Progenitor cell of endocrine pancreas (in vitro differentiated cells): Measurements from ENCODE around the gene ENPP3. TPM values are rescaled to one million over a fixed set of nuclear protein-coding genes. Genes with fewer than 3 reads are reported as not detected.

ENCODE experiments used
- DNase-seq: peaks from one replicate; pipeline ENCODE4 v3.0.0; 2021; ENCODE audit warnings: low spot score; ENCODE audit not compliant: unreplicated experiment
- H3K27ac Mint-ChIP-seq: 2 replicates; pipeline ENCODE4 v1.8.0; 2021; ENCODE audit warnings: mild to moderate bottlenecking, moderate library complexity, mixed read lengths
- H3K27me3 Mint-ChIP-seq: 2 replicates; pipeline ENCODE4 v1.8.0; 2021; ENCODE audit warnings: mixed read lengths
- H3K36me3 Mint-ChIP-seq: 2 replicates; pipeline ENCODE4 v1.8.0; 2022; ENCODE audit warnings: mixed read lengths; ENCODE audit not compliant: insufficient read depth
- H3K4me1 Mint-ChIP-seq: 2 replicates; pipeline ENCODE4 v1.8.0; 2021; ENCODE audit warnings: low read depth, mixed read lengths
- H3K4me3 Mint-ChIP-seq: 2 replicates; pipeline ENCODE4 v1.8.0; 2021; ENCODE audit warnings: low read depth, mild to moderate bottlenecking, moderate library complexity, mixed read lengths
- H3K9me3 Mint-ChIP-seq: 2 replicates; pipeline ENCODE4 v1.8.0; 2021; ENCODE audit warnings: low read depth, mixed read lengths
- total RNA-seq: library from RNA; stranded (reverse); gene quantifications from 2 replicates; pipeline ENCODE4 v1.2.1, GENCODE V29; 2021
- TF ChIP-seq, protein P1 (sequence below): fragments of 200-600 bp; sonication (generic); IDR thresholded peaks from one replicate; pipeline ENCODE4 v1.5.0; 2021; ENCODE audit warnings: antibody characterized with exemption, mild to moderate bottlenecking; ENCODE audit not compliant: unreplicated experiment

ENPP3 gene
- total RNA-seq, 1 donor from 2014 or later = not detected

DNA sequence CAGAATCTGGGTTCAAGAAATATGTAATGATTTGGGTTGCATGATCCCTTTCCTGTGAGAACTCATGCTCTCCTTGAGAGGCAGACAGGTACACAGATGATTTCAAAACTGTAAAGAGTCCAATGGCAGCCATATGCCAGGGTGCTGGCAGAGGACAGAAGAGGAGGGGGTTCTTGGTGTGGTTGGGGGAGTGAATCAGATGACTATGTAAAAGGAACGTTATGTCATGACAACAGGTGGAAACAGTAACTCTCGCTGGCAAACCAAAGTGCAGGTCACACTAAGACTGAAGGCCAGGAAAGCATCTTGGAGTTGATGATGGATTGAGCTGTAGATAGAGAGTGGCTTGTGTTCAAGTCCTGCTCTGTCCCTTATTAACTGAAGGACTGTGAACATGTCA is 43.8 kb downstream of the ENPP3 start:
- TF ChIP-seq, protein P1, sequence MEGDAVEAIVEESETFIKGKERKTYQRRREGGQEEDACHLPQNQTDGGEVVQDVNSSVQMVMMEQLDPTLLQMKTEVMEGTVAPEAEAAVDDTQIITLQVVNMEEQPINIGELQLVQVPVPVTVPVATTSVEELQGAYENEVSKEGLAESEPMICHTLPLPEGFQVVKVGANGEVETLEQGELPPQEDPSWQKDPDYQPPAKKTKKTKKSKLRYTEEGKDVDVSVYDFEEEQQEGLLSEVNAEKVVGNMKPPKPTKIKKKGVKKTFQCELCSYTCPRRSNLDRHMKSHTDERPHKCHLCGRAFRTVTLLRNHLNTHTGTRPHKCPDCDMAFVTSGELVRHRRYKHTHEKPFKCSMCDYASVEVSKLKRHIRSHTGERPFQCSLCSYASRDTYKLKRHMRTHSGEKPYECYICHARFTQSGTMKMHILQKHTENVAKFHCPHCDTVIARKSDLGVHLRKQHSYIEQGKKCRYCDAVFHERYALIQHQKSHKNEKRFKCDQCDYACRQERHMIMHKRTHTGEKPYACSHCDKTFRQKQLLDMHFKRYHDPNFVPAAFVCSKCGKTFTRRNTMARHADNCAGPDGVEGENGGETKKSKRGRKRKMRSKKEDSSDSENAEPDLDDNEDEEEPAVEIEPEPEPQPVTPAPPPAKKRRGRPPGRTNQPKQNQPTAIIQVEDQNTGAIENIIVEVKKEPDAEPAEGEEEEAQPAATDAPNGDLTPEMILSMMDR = no peak
- H3K27me3 Mint-ChIP-seq = no peaks in the 10 kb centered on the region
- DNase-seq = no peak
- H3K4me1 Mint-ChIP-seq = no peaks in the 10 kb centered on the region
- H3K9me3 Mint-ChIP-seq = no peaks in the 10 kb centered on the region
- no peak overlapping the region for H3K4me3 Mint-ChIP-seq
- H3K27ac Mint-ChIP-seq = peak overlapping the region; percentile 18
- no peaks in the 10 kb centered on the region for H3K36me3 Mint-ChIP-seq

DNA sequence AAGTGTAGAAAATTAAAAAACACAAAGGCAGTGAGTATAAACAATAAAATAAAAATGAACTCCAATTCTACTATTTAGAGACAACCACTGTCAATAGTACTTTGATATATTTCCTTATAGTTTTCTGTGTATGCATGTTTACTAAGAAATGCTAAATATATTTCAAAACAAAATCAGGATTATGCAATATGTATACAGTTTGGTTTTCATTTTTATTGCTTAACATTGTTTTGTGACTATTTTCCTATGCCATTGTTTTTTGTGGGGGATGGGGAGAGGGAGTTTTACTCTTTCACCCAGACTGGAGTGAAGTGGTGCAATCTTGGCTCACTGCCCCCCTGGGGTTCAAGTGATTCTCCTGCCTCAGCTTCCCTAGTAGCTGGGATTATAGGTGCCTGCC is 44.5 kb downstream of the ENPP3 start:
- H3K27me3 Mint-ChIP-seq = no peaks in the 10 kb centered on the region

DNA sequence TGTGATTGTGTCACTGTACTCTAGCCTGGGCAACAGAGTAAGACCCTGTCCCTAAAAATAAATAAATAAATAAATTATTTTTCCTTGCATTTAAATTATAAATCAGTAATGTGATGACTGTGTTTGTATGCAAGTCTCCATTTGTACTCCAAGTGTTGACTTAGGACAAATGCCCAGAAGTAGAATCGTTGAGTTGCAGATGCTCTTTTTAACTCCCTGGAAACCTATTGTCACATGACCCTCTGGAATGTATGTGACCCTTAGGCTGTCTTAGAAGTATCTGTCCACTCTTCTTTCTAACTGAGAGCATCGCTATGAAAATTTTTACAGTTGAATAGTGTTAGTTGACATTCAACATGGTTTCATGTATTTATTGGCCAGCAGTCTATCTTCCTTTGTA is 45.3 kb downstream of the ENPP3 start:
- no peak for DNase-seq
- Mint-ChIP-seq H3K27ac (no peak overlapping the region), H3K4me3 (no peak overlapping the region), H3K4me1 (no peaks in the 10 kb centered on the region), H3K27me3 (no peaks in the 10 kb centered on the region), H3K36me3 (no peaks in the 10 kb centered on the region), H3K9me3 (no peaks in the 10 kb centered on the region)
- TF ChIP-seq, protein P1 = no peak

More for the DNA sequence above, 44.5 kb downstream of the ENPP3 start:
- Mint-ChIP-seq H3K36me3 (no peaks in the 10 kb centered on the region), H3K9me3 (no peaks in the 10 kb centered on the region), H3K4me3 (no peak overlapping the region), H3K4me1 (no peaks in the 10 kb centered on the region), H3K27ac (no peak overlapping the region)
- TF ChIP-seq, protein P1 = no peak
- DNase-seq = no peak

DNA sequence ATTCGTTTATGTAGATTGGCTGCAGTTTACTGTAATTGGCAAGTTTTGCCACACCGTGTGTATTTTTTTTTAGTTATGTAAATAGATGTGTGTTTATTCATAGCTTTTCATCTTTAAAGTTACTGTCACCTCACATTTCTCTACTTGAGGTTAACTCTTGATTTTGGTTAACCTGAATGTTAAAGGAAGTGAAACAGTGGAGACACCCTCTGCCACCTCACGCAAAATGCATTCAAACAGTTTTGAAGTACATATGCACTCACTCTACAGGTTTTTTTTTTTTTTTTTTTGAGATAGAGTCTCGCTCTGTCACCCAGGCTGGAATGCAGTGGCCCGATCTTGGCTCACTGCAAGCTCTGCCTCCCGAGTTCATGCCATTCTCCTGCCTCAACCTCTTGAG is 46.4 kb downstream of the ENPP3 start:
- TF ChIP-seq, protein P1 = no peak
- no peaks in the 10 kb centered on the region for H3K4me1 Mint-ChIP-seq
- no peak overlapping the region for H3K27ac Mint-ChIP-seq
- H3K27me3 Mint-ChIP-seq = no peaks in the 10 kb centered on the region
- H3K9me3 Mint-ChIP-seq = no peaks in the 10 kb centered on the region
- no peak overlapping the region for H3K4me3 Mint-ChIP-seq
- no peak for DNase-seq
- H3K36me3 Mint-ChIP-seq = no peaks in the 10 kb centered on the region

DNA sequence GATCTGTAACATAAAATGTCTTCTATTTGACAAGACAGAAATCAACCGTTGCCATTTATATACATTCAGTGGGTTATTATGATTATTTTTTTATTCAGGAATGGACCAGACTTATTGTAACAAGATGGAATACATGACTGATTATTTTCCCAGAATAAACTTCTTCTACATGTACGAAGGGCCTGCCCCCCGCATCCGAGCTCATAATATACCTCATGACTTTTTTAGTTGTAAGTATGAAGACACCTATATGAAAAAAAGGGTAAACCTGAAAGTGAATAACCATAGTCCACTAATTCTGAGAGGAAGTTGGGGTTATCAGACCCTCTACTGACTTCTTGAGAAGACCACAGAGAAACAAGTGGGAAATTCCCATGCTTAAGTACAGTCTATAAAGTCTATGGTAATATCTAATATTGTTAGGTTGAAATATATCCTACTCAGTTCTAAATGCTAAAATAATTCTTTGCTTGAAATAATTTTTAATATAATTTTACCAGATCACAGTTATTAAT is 48.2 kb downstream of the ENPP3 start:
- Mint-ChIP-seq H3K4me3 (no peak overlapping the region), H3K9me3 (no peaks in the 10 kb centered on the region), H3K36me3 (no peaks in the 10 kb centered on the region), H3K27me3 (peaks cover 5% of the 10 kb centered on the region), H3K4me1 (no peaks in the 10 kb centered on the region), H3K27ac (no peak overlapping the region)
- DNase-seq = no peak
- TF ChIP-seq, protein P1 = no peak
